ENCODE data around the gene DUSP1.
A peak's percentile ranks its signal among the peaks of the same experiment; 100 is the strongest.

GRCh38 chr5:172772112-172772906, 1.3 kb upstream of the DUSP1 start:
- TF ChIP-seq CTCF (conservative IDR thresholded peaks at IDR 0.05): peak; percentile 86
- no peak for TF ChIP-seq EZH2 (IDR thresholded peaks at IDR 0.05; ENCODE audit: low read depth)
